CMK (cell line): ENCODE measurements around the gene PPP1CA.
A peak's percentile ranks its signal among the peaks of the same experiment; 100 is the strongest.
"Not testable (repeated sequence)": the region's sequence is repeated elsewhere in the genome, so short reads cannot be mapped to it uniquely, and the experiment has no call there.

Experiments used
- DNase-seq: peaks from one replicate; pipeline ENCODE4 v3.0.0-alpha.2; 2010; ENCODE audit warnings: low read depth

Gene PPP1CA

DNA sequence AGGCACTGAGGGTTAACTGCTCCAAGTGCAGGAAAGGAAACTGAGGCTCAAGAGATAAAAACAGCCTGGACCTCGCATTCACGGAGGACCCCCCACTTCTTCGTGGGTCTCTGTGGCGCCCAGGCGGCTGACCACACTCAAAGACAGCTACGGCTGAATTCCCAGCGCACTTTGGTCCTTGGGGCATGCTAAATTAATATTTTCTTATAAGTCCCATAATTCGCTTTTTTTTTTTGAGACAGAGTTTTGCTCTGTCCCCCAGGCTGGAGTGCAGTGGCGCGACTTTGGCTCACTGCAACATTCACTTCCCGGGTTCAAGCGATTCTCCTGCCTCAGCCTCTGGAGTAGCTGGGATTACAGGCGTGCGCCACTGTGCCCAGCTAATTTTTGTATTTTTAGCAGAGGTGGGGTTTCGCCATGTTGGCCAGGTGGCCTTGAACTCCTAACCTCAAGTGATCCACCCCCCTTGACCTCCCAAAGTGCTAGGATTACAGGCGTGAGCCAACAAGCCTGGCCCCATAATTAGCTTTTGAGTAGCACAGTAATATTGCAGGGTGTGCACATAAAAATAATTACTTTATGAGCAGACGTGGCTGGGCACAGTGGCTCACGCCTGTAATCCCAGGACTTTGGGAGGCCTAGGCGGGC, 658 bp upstream of the PPP1CA start:
- not testable (repeated sequence) for DNase-seq

DNA sequence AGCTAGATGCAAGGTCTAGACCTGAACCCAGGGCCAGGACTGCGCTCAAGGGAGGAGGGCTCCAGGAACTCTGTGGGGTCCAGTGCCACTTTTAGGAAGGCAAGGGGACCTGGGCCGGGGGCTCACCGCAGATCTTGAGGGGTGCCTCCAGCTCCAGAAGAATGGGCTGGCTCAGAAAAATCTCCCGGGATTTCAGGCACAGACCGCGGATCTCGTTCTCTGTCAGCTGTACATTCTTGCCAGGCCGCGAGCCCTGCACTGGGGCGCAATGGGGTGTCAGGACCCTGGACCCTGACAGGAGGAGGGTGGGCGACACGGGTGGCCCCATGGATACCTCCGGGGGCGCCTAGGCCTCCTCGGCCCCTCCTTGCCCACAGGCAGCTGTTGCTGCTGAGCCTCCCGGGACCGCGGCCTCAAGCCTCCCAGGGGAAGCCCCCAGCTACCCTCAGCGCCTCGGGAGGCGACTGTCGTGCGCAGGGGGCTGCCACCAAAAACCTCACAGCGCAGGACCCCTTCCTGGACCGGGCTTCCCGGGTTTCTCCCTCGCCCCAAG, 640 bp downstream of the PPP1CA start:
- DNase-seq: no peak

DNA sequence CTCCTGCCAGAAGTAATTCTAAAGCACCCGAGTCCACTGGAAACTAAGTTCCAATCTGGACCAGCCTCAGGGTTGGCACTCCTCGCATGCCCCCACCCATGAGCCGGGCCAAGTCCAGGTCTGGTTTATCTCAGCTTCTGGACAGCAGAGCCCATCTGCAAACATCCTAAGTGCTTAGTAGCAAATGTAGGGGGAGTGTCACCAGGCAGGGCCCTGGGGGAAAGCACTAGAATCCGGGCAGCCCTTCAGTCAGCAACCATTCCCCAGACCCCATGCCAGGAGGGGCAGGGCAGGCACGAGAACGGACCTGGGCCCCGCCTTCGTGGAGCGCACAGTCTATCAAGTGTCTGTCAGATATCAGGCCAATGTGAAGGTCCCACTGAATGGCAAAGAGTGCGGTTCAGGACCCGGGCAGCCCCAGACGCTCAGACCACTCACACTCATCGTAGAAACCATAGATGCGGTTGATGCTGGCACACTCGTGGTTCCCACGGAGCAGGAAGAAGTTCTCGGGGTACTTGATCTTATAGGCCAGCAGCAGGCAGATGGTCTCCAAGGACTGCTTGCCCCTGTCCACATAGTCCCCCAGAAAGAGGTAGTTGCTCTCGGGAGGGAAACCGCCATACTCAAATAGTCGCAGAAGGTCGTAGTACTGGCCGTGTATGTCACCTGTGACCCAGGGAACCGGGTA, 1.3 kb downstream of the PPP1CA start:
- no peak for DNase-seq

DNA sequence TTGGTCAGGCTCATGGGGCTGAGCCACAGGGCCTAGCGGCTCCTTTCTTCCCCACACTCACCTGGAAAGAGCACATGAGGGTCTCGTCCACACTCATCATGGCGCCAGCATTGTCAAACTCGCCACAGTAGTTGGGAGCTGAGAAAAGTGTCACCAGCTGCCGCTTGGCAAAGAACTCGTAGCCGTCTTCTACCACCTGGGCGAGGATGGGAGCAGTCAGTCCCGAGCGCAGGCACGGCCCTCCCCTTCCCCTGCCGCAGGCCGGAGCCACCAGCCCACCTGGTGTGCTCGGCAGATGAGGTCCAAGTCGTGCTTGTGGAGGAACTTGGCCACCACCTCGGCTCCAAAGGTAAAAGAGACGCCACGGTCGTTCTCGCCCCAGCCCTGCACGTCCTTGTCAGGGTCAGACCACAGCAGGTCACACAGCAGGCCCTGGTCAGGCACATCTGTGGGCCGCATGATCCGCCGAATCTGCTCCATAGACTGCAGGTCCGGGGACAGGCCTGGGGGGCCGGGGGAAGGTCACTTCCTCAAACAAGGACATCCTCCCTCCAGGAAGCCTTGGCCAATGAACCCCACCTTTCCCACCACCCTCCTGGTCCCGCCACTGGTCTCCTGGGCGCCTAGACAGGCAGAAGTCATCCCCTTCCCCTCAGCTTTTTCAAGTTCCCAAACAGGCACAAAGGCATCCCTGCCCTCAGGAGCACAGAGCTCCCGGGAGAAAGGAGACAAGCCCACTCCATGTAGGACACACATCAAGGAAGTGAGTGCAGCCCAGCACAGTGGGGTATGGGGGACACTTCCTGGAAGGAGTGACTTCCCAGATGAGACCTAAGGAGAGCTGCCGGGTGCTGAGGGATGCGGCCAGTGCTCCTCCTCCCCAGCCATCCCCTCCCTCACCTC, 2.7 kb downstream of the PPP1CA start:
- no peak for DNase-seq

DNA sequence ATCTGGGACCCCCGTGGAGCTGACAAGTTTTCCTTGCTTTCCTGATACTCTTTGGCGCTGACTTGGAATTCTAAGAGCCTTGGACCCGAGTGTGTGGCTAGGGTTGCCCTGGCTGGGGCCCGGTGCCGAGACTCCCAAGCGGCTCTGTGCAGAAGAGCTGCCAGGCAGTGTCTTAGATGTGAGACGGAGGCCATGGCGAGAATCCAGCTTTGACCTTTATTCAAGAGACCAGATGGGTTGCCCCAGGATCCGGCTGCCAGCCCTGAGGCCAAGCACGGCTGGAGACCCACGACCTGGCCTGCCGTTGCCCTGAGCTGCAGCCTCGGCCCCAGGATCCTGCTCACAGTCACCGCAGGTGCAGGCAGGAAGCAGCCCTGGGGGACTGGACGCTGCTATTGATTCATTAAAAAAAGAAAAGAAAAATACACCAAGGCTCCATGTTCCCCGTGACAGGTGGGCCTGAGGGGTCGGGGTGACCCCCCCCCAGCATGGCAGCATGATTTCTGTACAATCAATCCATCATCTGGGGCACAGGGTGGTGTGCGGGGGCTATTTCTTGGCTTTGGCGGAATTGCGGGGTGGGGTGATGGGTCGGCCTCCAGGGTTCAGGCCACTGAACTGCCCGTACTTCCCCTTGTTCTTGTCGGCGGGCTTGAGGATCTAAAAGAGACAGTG, 3.5 kb downstream of the PPP1CA start:
- no peak for DNase-seq

DNA sequence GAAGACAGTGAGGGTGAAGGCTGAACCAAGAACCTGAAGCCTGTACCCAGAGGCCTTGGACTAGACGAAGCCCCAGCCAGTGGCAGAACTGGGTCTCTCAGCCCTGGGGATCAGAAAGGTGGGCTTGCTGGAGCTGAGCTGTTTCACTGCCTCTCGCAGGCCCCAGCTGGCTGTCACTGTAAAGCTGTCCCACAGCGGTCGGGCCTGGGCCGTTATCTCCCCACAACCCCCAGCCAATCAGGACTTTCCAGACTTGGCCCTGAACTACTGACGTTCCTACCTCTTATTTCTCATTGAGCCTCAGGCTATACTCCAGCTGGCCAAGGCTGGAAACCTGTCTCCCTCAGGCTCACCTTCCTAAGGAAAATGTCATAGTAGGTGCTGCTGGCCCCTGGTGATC, 4.1 kb downstream of the PPP1CA start:
- no peak for DNase-seq

DNA sequence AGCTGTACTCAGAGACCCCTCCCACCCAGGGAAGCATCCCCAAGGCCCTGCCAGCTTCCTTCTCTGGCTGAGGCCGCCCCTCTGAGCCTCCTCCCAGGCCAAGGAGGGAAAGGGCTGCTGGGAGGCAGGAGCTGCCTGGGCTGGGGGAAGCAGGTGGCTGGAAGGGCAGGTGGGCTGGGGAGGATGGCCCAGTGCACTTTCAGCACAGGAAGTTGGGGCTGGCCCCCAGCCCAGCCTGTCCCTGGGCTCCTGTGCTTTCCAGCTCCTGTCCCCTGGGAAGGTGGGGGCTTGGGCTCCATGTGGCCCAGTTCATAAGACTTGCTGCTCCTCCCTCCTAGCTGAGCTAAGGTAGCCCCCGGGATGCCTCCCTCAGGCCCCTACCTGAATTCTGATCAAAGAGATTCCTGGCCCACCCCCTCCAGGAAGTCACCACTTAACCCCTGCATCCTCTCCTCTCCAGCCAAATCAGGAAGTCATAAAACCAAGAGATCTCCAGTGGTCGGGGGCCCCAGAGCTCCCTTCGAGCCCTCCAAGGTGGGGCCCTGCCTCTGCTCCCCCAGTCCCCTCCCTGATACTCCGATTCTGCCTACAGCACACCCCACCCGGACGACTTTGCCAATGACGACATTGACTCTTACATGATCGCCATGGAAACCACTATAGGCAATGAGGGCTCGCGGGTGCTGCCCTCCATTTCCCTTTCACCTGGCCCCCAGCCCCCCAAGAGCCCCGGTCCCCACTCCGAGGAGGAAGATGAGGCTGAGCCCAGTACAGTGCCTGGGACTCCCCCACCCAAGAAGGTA, 4.9 kb downstream of the PPP1CA start:
- DNase-seq: no peak

DNA sequence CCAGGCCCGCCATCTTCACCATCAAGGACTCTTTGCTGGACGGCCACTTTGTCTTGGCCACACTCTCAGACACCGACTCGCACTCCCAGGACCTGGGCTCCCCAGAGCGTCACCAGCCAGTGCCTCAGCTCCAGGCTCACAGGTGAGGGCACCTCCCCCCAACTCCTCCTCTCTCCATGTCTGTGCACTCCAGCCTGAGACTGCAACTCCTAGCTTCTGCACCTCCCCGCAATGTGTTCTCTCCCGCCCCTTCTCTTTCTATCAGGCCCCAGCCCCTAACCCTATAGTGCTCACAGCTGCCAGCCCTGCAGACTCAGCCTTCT, 5.4 kb downstream of the PPP1CA start:
- no peak for DNase-seq

DNA sequence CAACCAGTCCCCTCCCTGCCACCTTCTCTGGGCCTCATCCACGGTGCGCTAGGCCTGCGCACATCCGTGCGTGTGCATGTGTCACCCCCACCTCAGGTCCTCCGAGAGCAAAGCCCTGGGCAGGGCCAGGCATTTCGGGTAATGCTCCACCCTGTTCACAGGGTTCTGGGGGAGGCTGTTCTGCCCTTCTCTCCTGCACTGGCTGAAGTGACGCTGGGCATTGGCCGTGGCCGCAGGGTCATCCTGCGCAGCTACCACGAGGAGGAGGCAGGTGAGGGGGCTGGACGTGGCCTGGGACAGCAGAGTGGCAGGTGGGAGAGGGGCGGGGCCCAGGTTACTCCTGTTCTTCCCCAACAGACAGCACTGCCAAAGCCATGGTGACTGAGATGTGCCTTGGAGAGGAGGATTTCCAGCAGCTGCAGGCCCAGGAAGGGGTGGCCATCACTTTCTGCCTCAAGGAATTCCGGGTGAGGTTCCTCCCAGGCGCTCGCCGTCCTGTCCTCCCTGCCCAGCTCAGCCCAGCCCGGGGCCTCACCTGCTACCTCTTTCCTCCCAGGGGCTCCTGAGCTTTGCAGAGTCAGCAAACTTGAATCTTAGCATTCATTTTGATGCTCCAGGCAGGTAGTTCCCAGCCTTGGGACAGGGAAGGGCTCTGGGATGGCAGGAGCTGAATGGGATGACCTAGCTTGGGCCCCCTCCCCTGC, 6.0 kb downstream of the PPP1CA start:
- no peak for DNase-seq

DNA sequence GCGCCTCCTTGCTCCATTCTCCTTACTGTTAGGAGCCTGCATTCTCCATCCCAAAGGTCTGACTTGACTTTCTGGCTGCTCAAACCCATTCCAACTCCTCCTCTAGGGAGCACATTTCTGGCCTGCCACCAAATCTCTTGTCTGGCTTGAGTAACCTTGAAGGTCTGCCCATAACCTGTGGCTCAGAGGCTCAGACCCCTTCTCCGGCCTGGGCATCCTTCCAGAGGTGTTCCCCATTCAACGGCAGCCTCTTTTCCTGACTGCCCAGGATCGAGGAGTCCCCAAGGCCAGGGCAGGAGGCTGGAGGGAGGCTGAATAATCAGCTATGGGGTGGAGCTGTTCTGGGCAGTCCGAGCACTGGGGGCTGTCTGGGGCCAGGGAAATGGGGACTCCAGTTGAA, 7.7 kb downstream of the PPP1CA start:
- DNase-seq: no peak

DNA sequence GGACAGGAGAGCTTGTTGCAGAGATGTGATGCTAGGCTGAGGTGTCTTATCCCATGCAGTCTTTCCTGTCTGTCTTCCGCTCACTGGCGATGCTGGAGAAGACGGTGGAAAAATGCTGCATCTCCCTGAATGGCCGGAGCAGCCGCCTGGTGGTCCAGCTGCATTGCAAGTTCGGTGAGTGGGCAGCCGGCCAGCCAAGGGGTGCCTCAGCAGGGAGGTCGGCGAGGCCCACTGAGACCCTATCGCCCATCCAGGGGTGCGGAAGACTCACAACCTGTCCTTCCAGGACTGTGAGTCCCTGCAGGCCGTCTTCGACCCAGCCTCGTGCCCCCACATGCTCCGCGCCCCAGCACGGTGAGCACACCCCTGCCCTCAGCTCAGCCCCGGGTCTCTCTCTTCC, 8.2 kb downstream of the PPP1CA start:
- no peak for DNase-seq

DNA sequence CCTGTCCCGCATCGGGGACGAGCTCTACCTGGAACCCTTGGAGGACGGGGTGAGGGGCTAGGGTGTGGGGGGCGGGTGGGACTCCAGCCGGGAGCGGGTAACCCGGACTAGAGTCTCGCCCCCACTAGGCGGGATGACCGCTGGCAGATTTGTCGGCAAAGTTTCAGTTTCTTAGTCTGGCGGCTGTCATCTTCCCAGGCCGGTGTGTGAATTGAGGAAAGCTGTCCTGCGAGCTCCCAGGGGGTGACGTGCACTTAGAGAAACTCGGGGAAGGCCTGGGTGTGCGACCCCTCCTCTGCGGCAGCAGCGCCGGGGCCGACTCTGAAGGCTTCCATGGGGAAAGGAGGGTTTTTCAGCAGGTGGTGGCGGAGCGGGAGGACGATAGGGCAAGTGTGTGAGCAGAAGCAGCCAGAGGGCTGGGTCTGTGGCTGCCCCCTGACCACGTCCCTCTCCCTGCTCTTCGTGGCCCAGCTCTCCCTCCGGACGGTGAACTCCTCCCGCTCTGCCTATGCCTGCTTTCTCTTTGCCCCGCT, 9.4 kb downstream of the PPP1CA start:
- DNase-seq: no peak

DNA sequence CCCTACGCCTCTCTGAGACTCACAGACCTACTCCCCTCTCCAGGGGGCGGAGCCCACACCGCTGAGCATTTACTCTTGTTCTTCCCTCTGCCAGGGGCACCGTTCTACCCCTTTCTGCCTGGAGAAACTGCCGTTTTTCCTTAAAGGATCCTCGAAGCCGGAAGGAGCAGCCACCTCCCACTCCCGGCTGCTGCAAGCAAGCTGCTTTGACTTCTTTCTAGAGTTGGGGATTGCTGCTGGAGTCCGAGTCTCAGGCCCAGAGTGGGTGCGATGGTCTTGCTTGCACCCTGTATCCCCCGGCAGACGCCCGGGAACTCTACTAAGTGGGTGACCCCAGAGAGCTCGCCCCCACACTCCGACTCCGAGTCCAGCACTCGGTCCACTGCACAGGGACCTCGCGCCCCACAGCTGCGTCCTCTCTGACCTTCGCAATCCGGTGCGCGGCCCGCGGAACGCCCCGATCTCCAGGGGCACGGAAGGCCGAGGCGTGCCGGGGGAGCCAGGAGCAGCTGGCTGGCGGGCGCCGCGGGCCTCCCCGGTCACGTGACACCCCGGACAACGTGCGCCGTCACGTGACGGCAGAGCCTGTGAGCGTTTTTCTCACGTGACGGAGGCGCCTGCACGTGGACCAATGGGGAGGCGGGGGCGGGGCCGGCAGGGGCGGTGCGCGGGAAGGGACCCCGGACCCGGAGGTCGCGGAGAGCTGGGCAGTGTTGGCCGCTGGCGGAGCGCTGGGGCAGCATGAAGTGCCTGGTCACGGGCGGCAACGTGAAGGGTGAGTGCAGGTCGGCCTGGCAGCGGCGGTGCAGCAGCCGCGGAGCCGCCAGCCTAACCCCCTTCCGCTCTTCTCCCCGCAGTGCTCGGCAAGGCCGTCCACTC, 10.1 kb downstream of the PPP1CA start, which contains the start of gene RAD9A:
Gene RAD9A, plus strand, starts transcription at position 683 of the 879 bp plus-strand sequence. Its CDS starts 59 bp downstream, at position 742.
- DNase-seq: peak; percentile 96

DNA sequence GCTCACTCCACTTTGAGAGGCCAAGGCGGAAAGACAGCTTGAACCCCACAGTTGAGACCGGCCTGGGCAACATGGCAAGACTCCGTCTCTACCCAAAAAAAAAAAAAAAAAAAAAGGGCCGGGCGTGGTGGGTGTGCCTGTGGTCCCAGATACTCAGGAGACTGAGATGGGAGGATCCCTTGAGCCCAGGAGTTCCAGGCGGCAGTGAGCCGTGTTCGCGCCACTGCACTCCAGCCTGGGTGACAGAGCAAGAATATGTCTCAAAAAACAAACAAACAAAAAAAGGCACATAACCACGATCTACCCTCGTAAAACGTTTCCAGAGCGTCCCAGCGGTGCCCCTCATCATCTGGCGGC, 10.7 kb downstream of the PPP1CA start:
- no peak for DNase-seq

DNA sequence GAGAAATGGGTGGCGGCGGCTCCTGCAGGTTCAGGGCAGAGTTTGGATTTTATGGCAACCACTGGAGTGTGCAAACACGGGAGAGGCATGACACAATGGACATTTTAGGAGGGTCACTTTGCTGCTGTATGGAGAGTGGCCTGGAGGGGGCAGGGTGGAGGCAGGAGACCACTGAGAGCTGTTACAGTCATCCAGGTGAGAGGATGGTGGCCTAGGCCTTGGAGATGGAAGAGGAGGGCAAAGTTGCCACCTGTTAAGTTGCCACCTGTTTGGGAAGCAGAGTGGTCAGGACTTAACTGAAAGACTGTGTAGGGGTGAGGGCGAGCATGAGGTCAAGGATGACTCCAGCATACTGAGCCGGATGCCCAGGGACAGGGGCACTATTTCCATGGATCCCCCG, 12.2 kb downstream of the PPP1CA start:
- no peak for DNase-seq

DNA sequence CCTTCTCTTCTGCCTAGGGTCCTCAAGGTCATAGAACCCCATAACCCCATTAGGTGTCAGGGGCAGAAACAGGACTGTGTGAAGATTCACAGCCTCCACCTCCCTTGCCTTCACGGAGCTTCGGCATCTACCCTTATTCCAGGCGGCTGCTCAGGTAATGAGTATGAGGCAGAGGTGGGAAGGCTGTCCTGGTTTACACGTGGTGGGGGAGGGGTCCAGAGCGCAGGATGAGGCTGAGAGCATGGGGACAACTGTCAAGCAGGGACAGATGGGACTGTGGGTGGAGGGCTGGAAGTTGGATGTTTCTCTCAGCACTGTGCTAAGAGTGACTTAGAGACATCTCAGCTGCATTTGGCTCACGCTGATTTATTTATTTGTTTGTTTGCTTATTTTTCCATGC, 14.1 kb downstream of the PPP1CA start:
- DNase-seq: no peak

DNA sequence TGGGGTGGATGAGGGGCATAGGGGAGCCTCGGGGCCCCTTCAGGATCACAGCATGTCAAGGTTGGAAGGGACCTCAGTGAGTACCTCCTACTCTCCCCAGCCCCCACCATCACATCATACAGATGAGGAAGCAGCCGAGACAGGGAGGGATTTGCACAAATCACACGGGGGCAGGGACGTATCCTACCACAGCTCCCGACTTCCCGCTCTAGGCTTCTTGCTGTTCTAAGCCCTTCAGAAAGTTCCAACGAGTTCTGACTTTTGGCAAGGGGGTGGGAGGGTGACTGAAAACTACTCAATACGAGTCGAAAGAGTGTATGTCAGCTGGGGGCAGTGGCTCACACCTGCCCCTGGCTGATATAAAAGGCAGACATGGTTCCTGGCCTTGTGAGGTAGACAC, 14.6 kb downstream of the PPP1CA start:
- DNase-seq: no peak

DNA sequence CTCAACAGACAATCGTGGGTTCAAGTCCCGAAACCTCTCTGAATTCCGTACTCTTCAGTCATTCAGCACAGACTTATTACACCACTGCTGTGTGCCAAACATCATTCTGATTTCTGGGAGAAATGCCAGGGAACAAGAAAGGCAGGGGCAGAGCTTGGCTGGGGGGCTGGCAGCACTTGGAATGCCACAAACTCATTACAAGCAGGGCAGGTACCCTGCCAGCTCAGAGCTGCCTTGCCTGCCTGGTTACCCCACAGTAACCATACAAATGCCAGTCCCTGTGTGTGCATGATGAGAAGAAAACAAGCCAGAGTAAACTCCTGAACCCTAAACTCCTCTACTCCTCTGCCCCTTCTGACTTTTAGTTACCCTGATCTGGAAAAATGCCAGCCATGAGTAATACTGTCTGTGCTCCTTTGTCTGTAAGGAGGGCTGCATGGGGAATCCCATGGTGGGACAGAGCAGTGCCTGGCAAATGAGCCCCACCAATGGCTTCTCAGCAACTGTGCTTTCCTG, 16.7 kb downstream of the PPP1CA start:
- no peak for DNase-seq
